Measurements from ENCODE around the gene GGTLC1.

- TF ChIP-seq CTCF (conservative IDR thresholded peaks at IDR 0.05; ENCODE audit: low read depth, low read length) (no peak), EZH2 (IDR thresholded peaks at IDR 0.05; ENCODE audit: low read length, unreplicated experiment) (no peak), EZH2phosphoT487 (IDR thresholded peaks at IDR 0.05; ENCODE audit: borderline replicate concordance, low read length) (no peak)
Observed at GRCh38 chr20:24006626-24007025, 18.0 kb upstream of the GGTLC1 start.
